Panc1 (cell line): ENCODE data around the gene RAB33A. TPM values are rescaled to one million over a fixed set of nuclear protein-coding genes. Genes with fewer than 3 reads are reported as not detected.

Source experiments
- ATAC-seq: fragments of 200-7000 bp; cut with Tn5 transposase; 2 replicates; pipeline ENCODE4 v1.9.1; 2020; ENCODE audit warnings: mild to moderate bottlenecking, moderate library complexity
- BruUV-seq: library from RNA; stranded (reverse); fragments of 400-500 nt; replicated peaks from 2 replicates; lab custom pipeline; 2021; lab: Mats Ljungman, UMichigan
- CTCF ChIA-PET: fragments of 300-600 bp; sonication (Branson Sonifier 250); formaldehyde crosslinking; loops from one replicate; lab custom pipeline; 2022; ENCODE audit warnings: antibody characterized with exemption; lab: Charles Lee
- POLR2A ChIA-PET: fragments of 300-600 bp; sonication (Branson Sonifier 250); formaldehyde crosslinking; loops from one replicate; lab custom pipeline; 2022; ENCODE audit warnings: antibody characterized with exemption; lab: Charles Lee
- DNase-seq: peaks from one replicate; pipeline ENCODE4 v3.0.0-alpha.2; 2010; ENCODE audit warnings: low read depth, low spot score
- H3K27ac ChIP-seq: 2 replicates; pipeline ENCODE4 v1.5.1; 2011; ENCODE audit warnings: mild to moderate bottlenecking, low read length, inconsistent platforms
- H3K27me3 ChIP-seq: fragments of 200-500 bp; sonication (Bioruptor generic); 2 replicates; pipeline ENCODE4 v1.6.0; 2014; ENCODE audit warnings: low read length, inconsistent platforms; ENCODE audit not compliant: control insufficient read depth, insufficient read depth
- H3K36me3 ChIP-seq: fragments of 200-500 bp; sonication (Bioruptor generic); 2 replicates; pipeline ENCODE4 v1.5.1; 2014; ENCODE audit warnings: inconsistent platforms, mild to moderate bottlenecking, low read length, moderate library complexity; ENCODE audit not compliant: control insufficient read depth, insufficient read depth
- H3K4me1 ChIP-seq: 2 replicates; pipeline ENCODE4 v1.5.1; 2011; ENCODE audit warnings: inconsistent platforms, mild to moderate bottlenecking, low read length, moderate library complexity; ENCODE audit not compliant: control insufficient read depth, insufficient read depth
- H3K4me3 ChIP-seq, 2 experiments: 2 replicates each; pipeline ENCODE4 v1.5.1; 2011 to 2012; ENCODE audit warnings: low read depth in 2 of 2, low read length in 2 of 2, mild to moderate bottlenecking in 2 of 2, inconsistent platforms in 1 of 2, moderate library complexity in 1 of 2
- H3K9me3 ChIP-seq: fragments of 200-500 bp; sonication (Bioruptor generic); 2 replicates; pipeline ENCODE4 v1.5.1; 2014; ENCODE audit warnings: low read depth, mild to moderate bottlenecking, inconsistent platforms, low read length, moderate library complexity; ENCODE audit not compliant: control insufficient read depth, insufficient read depth
- CTCF ChIP-seq: fragments of 450-650 bp; IDR thresholded peaks from 2 replicates; pipeline ENCODE4 v1.5.1; 2017; ENCODE audit warnings: mild to moderate bottlenecking
- POLR2AphosphoS5 ChIP-seq: IDR thresholded peaks from 2 replicates; pipeline ENCODE4 v1.6.1; 2012; ENCODE audit warnings: mild to moderate bottlenecking, low read depth, low read length, moderate library complexity
- REST ChIP-seq, 2 experiments: IDR thresholded peaks; 2 replicates each; pipeline ENCODE4 v1.6.1; 2011 to 2012; ENCODE audit warnings: low read depth in 2 of 2, control low read depth in 1 of 2, low read length in 1 of 2, mild to moderate bottlenecking in 1 of 2, moderate library complexity in 1 of 2; ENCODE audit not compliant: insufficient read depth in 1 of 2
- SIN3A ChIP-seq: IDR thresholded peaks from 2 replicates; pipeline ENCODE4 v1.6.1; 2012; ENCODE audit warnings: low read depth, mild to moderate bottlenecking, low read length, moderate library complexity, borderline replicate concordance; ENCODE audit not compliant: insufficient read depth
- TCF7L2 ChIP-seq: IDR thresholded peaks from 2 replicates; pipeline ENCODE4 v1.6.1; 2011; ENCODE audit warnings: mild to moderate bottlenecking, low read depth, low read length, inconsistent platforms
- in situ Hi-C: cut with HindIII; loops from 2 replicates; pipeline ENCODE4 v1.10.0; 2016; ENCODE audit warnings: low sequenced_read_pairs, low pct_unique_long_range_greater_than_20kb
- intact Hi-C: fragments of 100-400 bp; cut with micrococcal nuclease; formaldehyde crosslinking; loops from one replicate; pipeline ENCODE4 v1.10.0; 2022; ENCODE audit not compliant: unreplicated experiment
- total RNA-seq: library from RNA; stranded (reverse); gene quantifications from one replicate; pipeline ENCODE4 v1.2.1, GENCODE V29; 2021; ENCODE audit not compliant: unreplicated experiment

RAB33A gene
- total RNA-seq, 1 experiment from 2014 or later: 2.2 TPM

- ChIA-PET CTCF (no interaction called here), POLR2A (no interaction called here)
- intact Hi-C loops: no loop called here
- Histone ChIP-seq H3K27ac (no peak overlapping the region), H3K4me3 (no peak overlapping the region), H3K36me3 (peaks cover 21% of the 10 kb centered on the region), H3K27me3 (no peaks in the 10 kb centered on the region), H3K4me1 (no peaks in the 10 kb centered on the region), H3K9me3 (no peaks in the 10 kb centered on the region)
- ATAC-seq: no peak
- TF ChIP-seq CTCF: no peak
- no peak for TF ChIP-seq POLR2AphosphoS5
- no peak for TF ChIP-seq SIN3A
- no peak for TF ChIP-seq REST (IDR thresholded peaks at IDR 0.05; ENCODE audit: insufficient read depth in 1 of 2, low read depth in 2 of 2, low read length in 1 of 2)
- TF ChIP-seq TCF7L2: no peak
- in situ Hi-C loops: no loop called here
- DNase-seq: no peak
- no TSS peak for BruUV-seq
These were observed 40.6 kb downstream of the RAB33A start for GRCh38 chrX:130212371-130212770.

- no peak for TF ChIP-seq REST (IDR thresholded peaks at IDR 0.05; ENCODE audit: insufficient read depth in 1 of 2, low read depth in 2 of 2, low read length in 1 of 2)
- BruUV-seq: TSS peak; percentile 14
- no peak overlapping the region for H3K4me3 ChIP-seq
- CTCF ChIA-PET: no interaction called here
- in situ Hi-C loops (no loop called here), intact Hi-C loops (no loop called here)
- no peaks in the 10 kb centered on the region for H3K27me3 ChIP-seq
- no peaks in the 10 kb centered on the region for H3K9me3 ChIP-seq
- no peak for ATAC-seq
- peaks cover 21% of the 10 kb centered on the region for H3K36me3 ChIP-seq
- no peaks in the 10 kb centered on the region for H3K4me1 ChIP-seq
- no peak overlapping the region for H3K27ac ChIP-seq
- DNase-seq: no peak
- POLR2A ChIA-PET: no interaction called here
These were observed 41.6 kb downstream of the RAB33A start for GRCh38 chrX:130213376-130213775.
